Measurements from ENCODE around the gene SUSD5.

SUSD5 gene

DNA sequence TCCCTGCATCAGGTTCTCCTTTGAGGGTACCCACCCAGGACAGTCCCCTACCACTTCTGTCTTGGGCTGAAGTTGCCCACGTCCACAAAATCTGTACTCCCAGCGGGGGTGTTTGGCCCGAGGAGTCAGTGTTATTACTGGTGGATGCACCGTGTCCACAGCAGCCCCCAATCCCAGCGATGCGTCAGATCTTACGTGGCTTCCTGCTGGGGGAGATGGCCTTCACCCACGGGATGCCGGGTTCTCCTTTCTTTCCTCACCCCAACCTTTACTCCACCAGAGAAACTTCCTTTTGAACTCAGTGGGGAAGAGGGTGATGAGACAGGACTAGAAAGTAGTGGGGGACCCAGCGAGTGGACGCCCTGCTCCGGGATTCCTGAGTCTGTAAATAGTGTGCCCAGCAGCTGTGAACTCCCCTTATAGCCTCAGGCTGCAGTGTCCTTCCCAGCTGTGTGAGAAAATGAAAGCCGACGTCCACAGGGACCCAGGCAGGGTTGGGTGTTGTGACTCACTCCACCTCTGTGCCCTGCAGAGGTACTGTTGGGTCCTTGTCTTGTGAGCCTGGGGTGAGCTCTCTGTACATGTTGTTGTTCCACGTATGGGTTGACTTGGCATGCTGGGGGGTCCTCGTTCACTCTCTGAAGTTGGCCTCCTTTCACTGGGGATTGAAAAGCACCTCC is 73.2 kb downstream of the SUSD5 start:
- Histone ChIP-seq H4K20me1 (ENCODE audit: insufficient read depth, low read length) (no peaks in the 10 kb centered on the region), H2AFZ (ENCODE audit: low read length) (no peak overlapping the region), H3K4me1 (ENCODE audit: low read length) (0 out of 2 replicates have a peak, but pooled peaks cover under 1% of the 10 kb centered on the region), H3K79me2 (ENCODE audit: low read length) (no peaks in the 10 kb centered on the region), H3K4me2 (ENCODE audit: low read depth, low read length) (no peak overlapping the region), H3K9me2 (replicated peaks; ENCODE audit: insufficient read depth, low read length) (no peaks in the 10 kb centered on the region), H3K9me3 (replicated peaks; ENCODE audit: insufficient read depth, low read length) (no peaks in the 10 kb centered on the region), H3K27me3 (replicated peaks; ENCODE audit: insufficient read depth, low read length) (no peaks in the 10 kb centered on the region), H3K36me3 (replicated peaks; ENCODE audit: insufficient read depth, low read length) (no peaks in the 10 kb centered on the region), H3K27ac (ENCODE audit: low read length) (no peak overlapping the region), H3F3A (ENCODE audit: insufficient read depth, low read length) (no peaks in the 10 kb centered on the region), H3K4me3 (ENCODE audit: low read length) (no peak overlapping the region), H3K9ac (ENCODE audit: low read length) (no peak overlapping the region)
- TF ChIP-seq CTCF (IDR thresholded peaks at IDR 0.05; ENCODE audit: low read length), result no peak
- TF ChIP-seq EZH2phosphoT487 (IDR thresholded peaks at IDR 0.05; ENCODE audit: low read length), result no peak
- TF ChIP-seq EZH2 (optimal IDR thresholded peaks at IDR 0.05; ENCODE audit: low read depth, low read length), result no peak
- DNase-seq, result no peak

- Histone ChIP-seq H3K9ac (ENCODE audit: low read length) (no peak overlapping the region), H4K20me1 (ENCODE audit: insufficient read depth, low read length) (no peaks in the 10 kb centered on the region), H2AFZ (ENCODE audit: low read length) (no peak overlapping the region), H3K9me2 (replicated peaks; ENCODE audit: insufficient read depth, low read length) (no peaks in the 10 kb centered on the region), H3K9me3 (replicated peaks; ENCODE audit: insufficient read depth, low read length) (no peaks in the 10 kb centered on the region), H3K27ac (ENCODE audit: low read length) (no peak overlapping the region), H3F3A (ENCODE audit: insufficient read depth, low read length) (no peaks in the 10 kb centered on the region), H3K79me2 (ENCODE audit: low read length) (no peaks in the 10 kb centered on the region), H3K4me1 (ENCODE audit: low read length) (peaks cover 9% of the 10 kb centered on the region; the same call in 1 of the 2 replicates), H3K4me2 (ENCODE audit: low read depth, low read length) (no peak overlapping the region), H3K27me3 (replicated peaks; ENCODE audit: insufficient read depth, low read length) (no peaks in the 10 kb centered on the region), H3K36me3 (replicated peaks; ENCODE audit: insufficient read depth, low read length) (no peaks in the 10 kb centered on the region), H3K4me3 (ENCODE audit: low read length) (no peak overlapping the region)
- TF ChIP-seq CTCF (IDR thresholded peaks at IDR 0.05; ENCODE audit: low read length) (peak; percentile 42), EZH2phosphoT487 (IDR thresholded peaks at IDR 0.05; ENCODE audit: low read length) (no peak)
- DNase-seq, result no peak
Observed at GRCh38 chr3:33144433-33144832, 74.2 kb downstream of the SUSD5 start.

DNA sequence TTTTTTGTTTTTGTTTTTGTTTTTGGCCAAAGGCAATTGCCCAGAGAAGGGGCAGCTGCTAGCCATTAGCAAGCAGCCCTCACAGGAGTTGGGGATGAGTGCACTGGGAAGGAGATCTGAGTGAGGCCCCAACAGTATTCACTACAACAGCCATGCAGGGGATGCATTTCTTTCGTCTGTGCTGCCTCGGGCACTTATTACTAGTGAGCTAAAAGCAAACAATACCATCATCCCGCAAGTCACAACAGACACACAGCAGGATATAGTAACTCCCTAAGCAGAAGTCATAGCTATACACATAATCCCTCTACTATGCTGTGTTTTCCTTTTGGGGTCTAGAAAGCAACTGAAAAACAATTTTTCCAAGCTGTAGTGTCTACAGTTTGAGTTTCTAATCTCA is 77.6 kb downstream of the SUSD5 start:
- Histone ChIP-seq H4K20me1 (ENCODE audit: insufficient read depth, low read length) (no peaks in the 10 kb centered on the region), H3K4me3 (ENCODE audit: low read length) (no peak overlapping the region), H3K4me2 (ENCODE audit: low read depth, low read length) (no peak overlapping the region), H3K36me3 (replicated peaks; ENCODE audit: insufficient read depth, low read length) (no peaks in the 10 kb centered on the region), H3K9me3 (replicated peaks; ENCODE audit: insufficient read depth, low read length) (no peaks in the 10 kb centered on the region), H3K9me2 (replicated peaks; ENCODE audit: insufficient read depth, low read length) (no peaks in the 10 kb centered on the region), H3F3A (ENCODE audit: insufficient read depth, low read length) (peaks cover 3% of the 10 kb centered on the region; the same call in 1 of the 2 replicates), H2AFZ (ENCODE audit: low read length) (no peak overlapping the region), H3K27me3 (replicated peaks; ENCODE audit: insufficient read depth, low read length) (no peaks in the 10 kb centered on the region), H3K9ac (ENCODE audit: low read length) (no peak overlapping the region), H3K27ac (ENCODE audit: low read length) (no peak overlapping the region), H3K4me1 (ENCODE audit: low read length) (peaks cover 12% of the 10 kb centered on the region; the same call in 1 of the 2 replicates), H3K79me2 (ENCODE audit: low read length) (no peaks in the 10 kb centered on the region)
- no peak for DNase-seq
- TF ChIP-seq EZH2 (optimal IDR thresholded peaks at IDR 0.05; ENCODE audit: low read depth, low read length) (no peak), EZH2phosphoT487 (IDR thresholded peaks at IDR 0.05; ENCODE audit: low read length) (no peak), CTCF (IDR thresholded peaks at IDR 0.05; ENCODE audit: low read length) (no peak)

All from MM.1S (cell line).